Spleen (tissue), 10 donors: Measurements from ENCODE around the gene OR2V2. TPM values are rescaled to one million over a fixed set of nuclear protein-coding genes. Genes with fewer than 3 reads are reported as not detected.

Source experiments
- polyA plus RNA-seq, 3 donors: library from polyadenylated mRNA; stranded (reverse); fragments of 200-250 nt; gene quantifications; one replicate each; pipeline ENCODE4 v1.2.1, GENCODE V29; 2013
- total RNA-seq, 7 donors: library from RNA; depleted of rRNA in 3 of 7; stranded (reverse); fragments of >200 nt in 3 of 7; fragmentation: NEBNext Ultra II Directional in 4 of 7; extraction: Animal tissue kit (Norgen Biotek cat#: 25700) in 4 of 7; gene quantifications; one replicate each; pipeline versions ENCODE4 v1.1.0 to v1.2.1, GENCODE V29; 2016 to 2021
- donor health status: healthy with polysubstance abuse.
- donor health status: DM: no; HTN: no; CAD: no; lungs with moderate emphysema.
- donor health status: DM: no; HTN: no; CAD: no.
- donor health status: Bipolar disorder and iron deficiency.
- donor health status: healthy.
- donor health status: DM: no; HTN: no; CAD: no.
- donor health status: DM: yes; HTN: yes; CAD: no.

OR2V2 gene
- total and polyA plus RNA-seq, 10 donors = not detected

Other genes starting within 250 kb of the OR2V2 start
- 1 to 10 TPM; 1.8 to 7.9 (median 5.2) TPM for gene BTNL8, start 248.4 kb upstream of the OR2V2 start, total RNA-seq
- gene BTNL8, start 248.4 kb upstream of the OR2V2 start, polyA plus RNA-seq = under 1 TPM; 0.42 to 0.67 (median 0.58) TPM
- gene BTNL3, start 158.7 kb upstream of the OR2V2 start, total RNA-seq = 1 to 10 TPM in 3 of 7 donors, under 1 TPM in 2, not detected in 2; 0.37 to 2.4 (median 1.0) TPM
- gene BTNL3, start 158.7 kb upstream of the OR2V2 start, polyA plus RNA-seq = under 1 TPM; 0.09 to 0.13 (median 0.13) TPM
- 100 to 1,000 TPM in 1 of 7 donors, 10 to 100 TPM in 6; 41.6 to 123 (median 86.3) TPM for gene BTNL9, start 107.3 kb upstream of the OR2V2 start, total RNA-seq
- 10 to 100 TPM; 17.2 to 91.1 (median 32.6) TPM for gene BTNL9, start 107.3 kb upstream of the OR2V2 start, polyA plus RNA-seq
- gene OR2V1, start 16.4 kb upstream of the OR2V2 start, total RNA-seq = not detected
- gene OR2V1, start 16.4 kb upstream of the OR2V2 start, polyA plus RNA-seq = not detected
- gene TRIM7, start 57.6 kb downstream of the OR2V2 start, total RNA-seq = 1 to 10 TPM in 6 of 7 donors, under 1 TPM in 1; 0.81 to 3.9 (median 1.9) TPM
- 1 to 10 TPM; 1.0 to 1.3 (median 1.2) TPM for gene TRIM7, start 57.6 kb downstream of the OR2V2 start, polyA plus RNA-seq
- 10 to 100 TPM; 14.3 to 34.1 (median 26.6) TPM for gene TRIM41, start 75.7 kb downstream of the OR2V2 start, total RNA-seq
- 10 to 100 TPM; 12.5 to 25.0 (median 24.1) TPM for gene TRIM41, start 75.7 kb downstream of the OR2V2 start, polyA plus RNA-seq
- 1,000 to 10,000 TPM; 1,202 to 2,949 (median 1,651) TPM for gene RACK1, start 96.3 kb downstream of the OR2V2 start, total RNA-seq
- 1,000 to 10,000 TPM; 2,379 to 3,598 (median 2,966) TPM for gene RACK1, start 96.3 kb downstream of the OR2V2 start, polyA plus RNA-seq
- 10 to 100 TPM; 18.9 to 44.0 (median 22.5) TPM for gene TRIM52, start 113.6 kb downstream of the OR2V2 start, total RNA-seq
- gene TRIM52, start 113.6 kb downstream of the OR2V2 start, polyA plus RNA-seq = 10 to 100 TPM; 11.6 to 19.7 (median 18.4) TPM
- 1 to 10 TPM in 1 of 7 donors, under 1 TPM in 2, not detected in 4; 0.55 to 1.3 (median 0.70) TPM for gene OR4F3, start 219.7 kb downstream of the OR2V2 start, total RNA-seq
- not detected for gene OR4F3, start 219.7 kb downstream of the OR2V2 start, polyA plus RNA-seq